ENCODE measurements around the gene ZNF521. TPM values are rescaled to one million over a fixed set of nuclear protein-coding genes. Genes with fewer than 3 reads are reported as not detected.

ZNF521 gene
- total RNA-seq, 1 donor from 2014 or later: 75.1 TPM

DNA sequence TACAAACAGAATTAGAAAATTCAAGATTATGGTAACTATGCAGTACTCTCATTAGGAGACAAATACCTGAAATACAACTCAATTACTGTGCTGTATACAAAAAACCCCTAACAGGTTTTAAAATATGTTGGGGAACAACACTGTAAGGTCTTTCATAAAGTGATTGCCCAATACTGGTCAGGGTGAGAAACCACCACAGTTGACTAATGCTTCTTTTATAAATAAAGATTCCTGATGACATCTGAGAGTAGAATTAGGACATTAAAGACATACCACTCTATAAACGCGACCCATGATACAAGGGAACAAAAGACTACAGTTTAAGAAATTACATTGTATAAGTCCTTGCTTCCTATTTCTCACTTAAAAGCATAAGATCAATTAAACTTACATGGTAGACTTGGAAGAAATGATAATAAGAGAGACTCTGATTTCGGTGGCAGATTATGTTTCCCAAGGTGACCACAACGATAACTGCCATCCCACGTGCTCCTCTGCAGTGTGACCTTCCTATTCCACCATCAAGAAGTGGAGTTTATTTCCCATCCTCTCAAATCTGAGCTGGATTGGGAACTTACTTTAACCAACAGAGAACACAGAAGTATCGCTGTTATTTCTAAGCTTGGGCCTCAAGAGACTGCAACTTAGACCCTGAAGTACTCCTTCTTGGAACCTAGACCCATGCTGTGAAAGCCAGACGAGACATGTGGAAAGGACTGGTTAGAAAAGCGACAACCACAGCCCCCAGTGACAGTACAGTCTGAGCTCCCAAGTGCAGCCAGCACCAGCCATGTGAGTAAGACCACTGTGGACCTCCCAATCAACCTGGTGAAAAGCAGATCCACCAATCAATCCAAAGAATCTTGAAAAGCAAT lies 52.3 kb downstream of the ZNF521 start:
- peaks cover 10% of the 10 kb centered on the region for H3K36me3 Mint-ChIP-seq

GRCh38 chr18:25298853-25299274 lies 53.1 kb downstream of the ZNF521 start:
- TF ChIP-seq, protein P1, sequence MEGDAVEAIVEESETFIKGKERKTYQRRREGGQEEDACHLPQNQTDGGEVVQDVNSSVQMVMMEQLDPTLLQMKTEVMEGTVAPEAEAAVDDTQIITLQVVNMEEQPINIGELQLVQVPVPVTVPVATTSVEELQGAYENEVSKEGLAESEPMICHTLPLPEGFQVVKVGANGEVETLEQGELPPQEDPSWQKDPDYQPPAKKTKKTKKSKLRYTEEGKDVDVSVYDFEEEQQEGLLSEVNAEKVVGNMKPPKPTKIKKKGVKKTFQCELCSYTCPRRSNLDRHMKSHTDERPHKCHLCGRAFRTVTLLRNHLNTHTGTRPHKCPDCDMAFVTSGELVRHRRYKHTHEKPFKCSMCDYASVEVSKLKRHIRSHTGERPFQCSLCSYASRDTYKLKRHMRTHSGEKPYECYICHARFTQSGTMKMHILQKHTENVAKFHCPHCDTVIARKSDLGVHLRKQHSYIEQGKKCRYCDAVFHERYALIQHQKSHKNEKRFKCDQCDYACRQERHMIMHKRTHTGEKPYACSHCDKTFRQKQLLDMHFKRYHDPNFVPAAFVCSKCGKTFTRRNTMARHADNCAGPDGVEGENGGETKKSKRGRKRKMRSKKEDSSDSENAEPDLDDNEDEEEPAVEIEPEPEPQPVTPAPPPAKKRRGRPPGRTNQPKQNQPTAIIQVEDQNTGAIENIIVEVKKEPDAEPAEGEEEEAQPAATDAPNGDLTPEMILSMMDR (conservative IDR thresholded peaks at IDR 0.05): no peak
- peaks cover 6% of the 10 kb centered on the region for H3K36me3 Mint-ChIP-seq
- no peak overlapping the region for H3K27ac Mint-ChIP-seq
- no peaks in the 10 kb centered on the region for H3K9me3 Mint-ChIP-seq
- no peak for DNase-seq (ENCODE audit: extremely low spot score, unreplicated experiment)
- no peaks in the 10 kb centered on the region for H3K27me3 Mint-ChIP-seq
- H3K4me3 Mint-ChIP-seq: no peak overlapping the region
- no peaks in the 10 kb centered on the region for H3K4me1 Mint-ChIP-seq (ENCODE audit: unreplicated experiment)

More for the DNA sequence above, 52.3 kb downstream of the ZNF521 start:
- Mint-ChIP-seq H3K27ac (no peak overlapping the region), H3K4me1 (ENCODE audit: unreplicated experiment) (peaks cover 6% of the 10 kb centered on the region), H3K9me3 (no peaks in the 10 kb centered on the region), H3K4me3 (no peak overlapping the region), H3K27me3 (no peaks in the 10 kb centered on the region)
- TF ChIP-seq, protein P1 (conservative IDR thresholded peaks at IDR 0.05): no peak
- DNase-seq (ENCODE audit: extremely low spot score, unreplicated experiment): no peak

DNA sequence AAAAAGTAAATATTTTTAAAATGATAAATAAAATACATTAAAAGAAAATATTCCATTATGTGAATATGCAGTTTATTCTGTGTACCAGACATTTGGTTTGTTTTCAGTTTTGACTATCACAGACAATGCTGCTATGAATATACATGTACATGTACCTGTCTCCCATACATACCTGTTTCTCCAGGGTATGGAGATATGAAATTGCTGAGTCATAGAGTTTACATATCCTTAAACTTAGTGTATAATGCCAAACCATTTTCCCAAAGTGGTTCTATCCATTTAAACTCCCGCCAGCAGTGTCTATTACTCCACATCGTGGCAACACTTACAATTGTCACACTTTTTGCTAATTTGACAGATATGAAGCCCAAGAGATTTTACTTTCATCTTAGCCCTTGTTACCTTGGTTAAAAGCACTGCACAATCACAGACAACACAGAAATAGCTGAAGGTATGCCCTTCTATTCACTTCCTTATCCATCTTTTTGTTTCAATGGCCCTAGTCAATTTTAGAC lies 56.3 kb downstream of the ZNF521 start:
- no peaks in the 10 kb centered on the region for H3K9me3 Mint-ChIP-seq
- peaks cover 13% of the 10 kb centered on the region for H3K4me1 Mint-ChIP-seq (ENCODE audit: unreplicated experiment)
- DNase-seq (ENCODE audit: extremely low spot score, unreplicated experiment): no peak
- no peak overlapping the region for H3K27ac Mint-ChIP-seq
- TF ChIP-seq, protein P1 (conservative IDR thresholded peaks at IDR 0.05): no peak
- H3K4me3 Mint-ChIP-seq: no peak overlapping the region
- H3K27me3 Mint-ChIP-seq: no peaks in the 10 kb centered on the region
- H3K36me3 Mint-ChIP-seq: peaks cover 7% of the 10 kb centered on the region

DNA sequence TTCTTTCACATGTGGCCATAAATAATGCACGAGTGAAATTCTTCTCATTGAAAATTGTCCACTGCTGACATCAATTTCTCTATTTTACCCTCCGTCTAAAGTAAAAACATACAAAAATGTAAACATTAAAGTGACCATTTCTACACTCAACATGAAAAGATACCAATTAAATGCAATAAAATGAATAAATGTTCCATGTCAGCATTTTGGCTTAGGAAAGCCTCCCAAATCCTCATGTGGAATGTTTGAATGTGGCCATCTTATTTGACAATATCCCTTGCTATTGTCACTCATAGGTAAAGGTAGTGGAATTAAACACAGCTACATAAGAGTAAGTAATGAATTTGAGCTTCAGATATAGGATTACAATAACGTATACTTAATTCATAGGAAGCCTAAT lies 60.8 kb downstream of the ZNF521 start:
- H3K4me3 Mint-ChIP-seq: no peak overlapping the region
- no peaks in the 10 kb centered on the region for H3K9me3 Mint-ChIP-seq
- no peak overlapping the region for H3K27ac Mint-ChIP-seq
- DNase-seq (ENCODE audit: extremely low spot score, unreplicated experiment): no peak
- H3K27me3 Mint-ChIP-seq: no peaks in the 10 kb centered on the region
- H3K36me3 Mint-ChIP-seq: peaks cover 4% of the 10 kb centered on the region
- TF ChIP-seq, protein P1 (conservative IDR thresholded peaks at IDR 0.05): no peak
- H3K4me1 Mint-ChIP-seq (ENCODE audit: unreplicated experiment): peaks cover 19% of the 10 kb centered on the region

DNA sequence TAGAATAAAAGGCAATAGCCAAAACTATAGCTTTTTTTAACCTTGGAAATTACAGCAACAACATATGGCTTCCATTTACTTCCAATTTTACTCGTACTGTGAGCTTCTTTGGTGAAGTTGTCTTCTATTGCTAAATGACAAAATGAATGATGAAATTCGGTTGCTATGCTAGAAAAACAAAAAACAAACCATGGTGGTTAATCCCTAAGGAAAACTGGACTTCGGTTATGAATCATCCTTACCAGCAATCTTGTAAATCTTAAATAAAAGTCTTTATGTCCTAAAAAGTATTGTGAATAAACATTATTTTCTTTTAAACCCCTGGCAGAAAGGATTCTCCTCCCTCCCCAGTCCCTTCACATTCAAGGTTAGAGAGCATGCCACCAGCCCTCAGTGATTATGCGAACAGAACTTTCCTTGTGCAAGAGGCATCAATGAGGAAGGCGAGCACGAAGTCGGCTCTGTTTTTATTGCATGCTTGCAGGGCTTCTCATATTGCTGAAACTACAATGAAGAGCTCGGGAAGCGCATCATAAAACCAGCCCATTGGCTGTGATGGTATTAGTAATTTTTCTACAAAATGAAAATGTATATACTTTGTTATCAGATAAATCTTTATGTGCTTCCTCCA lies 62.9 kb downstream of the ZNF521 start:
- Mint-ChIP-seq H3K36me3 (peaks cover 4% of the 10 kb centered on the region), H3K4me3 (peak overlapping the region; percentile 58), H3K27me3 (no peaks in the 10 kb centered on the region), H3K4me1 (ENCODE audit: unreplicated experiment) (peaks cover 19% of the 10 kb centered on the region), H3K27ac (peak overlapping the region; percentile 67), H3K9me3 (no peaks in the 10 kb centered on the region)
- DNase-seq (ENCODE audit: extremely low spot score, unreplicated experiment): no peak
- TF ChIP-seq, protein P1 (conservative IDR thresholded peaks at IDR 0.05): no peak
